Mesendoderm (in vitro differentiated cells): ENCODE data around the gene NMU.

Source experiments
- DNase-seq: peaks from one replicate; pipeline ENCODE4 v3.0.0; 2013
- H2AK5ac ChIP-seq: 2 replicates; pipeline ENCODE4 v1.6.1; 2013; ENCODE audit warnings: low read length, inconsistent platforms
- H2BK120ac ChIP-seq: 2 replicates; pipeline ENCODE4 v1.6.1; 2013; ENCODE audit warnings: low read depth, mild to moderate bottlenecking, low read length, moderate library complexity, mixed read lengths
- H2BK15ac ChIP-seq: replicated peaks from 2 replicates; pipeline ENCODE4 v1.6.1; 2013; ENCODE audit warnings: low read depth, mild to moderate bottlenecking, moderate library complexity
- H2BK5ac ChIP-seq: 2 replicates; pipeline ENCODE4 v1.6.1; 2013; ENCODE audit warnings: low read length, inconsistent platforms
- H3K18ac ChIP-seq: 2 replicates; pipeline ENCODE4 v1.6.1; 2013; ENCODE audit warnings: mild to moderate bottlenecking, low read length, mixed read lengths
- H3K23ac ChIP-seq: one replicate; pipeline ENCODE4 v1.6.1; 2013; ENCODE audit warnings: low read length
- H3K27ac ChIP-seq: 2 replicates; pipeline ENCODE4 v1.5.1; 2013; ENCODE audit warnings: low read depth, mild to moderate bottlenecking, inconsistent platforms, low read length, moderate library complexity
- H3K27me3 ChIP-seq: 2 replicates; pipeline ENCODE4 v1.6.1; 2013; ENCODE audit warnings: low read length, control low read depth, mild to moderate bottlenecking, inconsistent platforms; ENCODE audit not compliant: insufficient read depth, poor library complexity
- H3K36me3 ChIP-seq: 2 replicates; pipeline ENCODE4 v1.6.1; 2013; ENCODE audit warnings: low read length, inconsistent platforms; ENCODE audit not compliant: control insufficient read depth, insufficient read depth
- H3K4ac ChIP-seq: one replicate; pipeline ENCODE4 v1.6.1; 2013; ENCODE audit warnings: low read depth, mild to moderate bottlenecking, low read length, moderate library complexity
- H3K4me1 ChIP-seq: 2 replicates; pipeline ENCODE4 v1.6.1; 2013; ENCODE audit warnings: low read depth, low read length, inconsistent platforms; ENCODE audit not compliant: control insufficient read depth
- H3K4me2 ChIP-seq: 2 replicates; pipeline ENCODE4 v1.6.1; 2013; ENCODE audit warnings: low read length
- H3K4me3 ChIP-seq: 2 replicates; pipeline ENCODE4 v1.5.1; 2013; ENCODE audit warnings: mild to moderate bottlenecking, low read length
- H3K56ac ChIP-seq: one replicate; pipeline ENCODE4 v1.6.1; 2013; ENCODE audit warnings: low read length
- H3K79me1 ChIP-seq: 2 replicates; pipeline ENCODE4 v1.6.1; 2013; ENCODE audit warnings: low read length, inconsistent platforms
- H3K79me2 ChIP-seq: 2 replicates; pipeline ENCODE4 v1.6.1; 2013; ENCODE audit warnings: mild to moderate bottlenecking, low read length; ENCODE audit not compliant: control insufficient read depth, insufficient read depth
- H3K9ac ChIP-seq: 2 replicates; pipeline ENCODE4 v1.6.1; 2013; ENCODE audit warnings: low read length, inconsistent platforms
- H4K5ac ChIP-seq: one replicate; pipeline ENCODE4 v1.6.1; 2013; ENCODE audit warnings: low read length
- H4K8ac ChIP-seq: one replicate; pipeline ENCODE4 v1.6.1; 2013; ENCODE audit warnings: low read depth, mild to moderate bottlenecking, control low read depth, low read length, moderate library complexity
- WGBS: extraction: QIAGEN DNeasy Blood & Tissue Kit; methylation state at CpG from one replicate; pipeline ENCODE4 v1.1.7; 2013; ENCODE audit warnings: low lambda C conversion rate, missing lambda C conversion rate; ENCODE audit not compliant: insufficient coverage; ENCODE audit errors: extremely low coverage; 5-methylcytosine and 5-hydroxymethylcytosine counted together

Gene NMU

DNA sequence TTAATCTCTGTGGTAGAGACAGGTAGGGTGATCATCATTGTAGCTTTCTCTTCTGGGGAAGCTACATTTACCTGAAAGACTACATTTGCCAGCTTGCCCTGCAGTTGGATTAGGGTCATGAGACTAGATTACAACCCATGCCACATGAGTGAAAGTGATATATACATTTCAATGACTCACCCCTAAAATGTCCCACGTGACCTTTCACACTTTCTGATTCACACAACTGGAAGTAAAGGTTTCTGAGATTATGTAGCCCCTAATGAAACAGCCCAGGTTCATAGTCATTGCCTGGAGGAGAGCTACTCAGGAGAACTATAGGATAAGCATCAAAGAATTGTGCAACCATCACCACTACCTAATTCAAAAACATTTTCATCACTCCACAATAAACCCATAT, 61.8 kb downstream of the NMU start:
- Histone ChIP-seq H3K4me2 (no peak overlapping the region), H2BK5ac (no peak overlapping the region)
- WGBS, result no CpG with 5 or more reads among the region's 1 CpG

GRCh38 chr4:55571806-55572205, 64.3 kb downstream of the NMU start:
- Histone ChIP-seq H3K79me1 (no peaks in the 10 kb centered on the region), H2BK120ac (no peak overlapping the region), H2BK15ac (no peak overlapping the region), H3K36me3 (no peaks in the 10 kb centered on the region), H3K4me3 (no peak overlapping the region), H3K23ac (no peak overlapping the region), H2AK5ac (no peak overlapping the region), H3K56ac (no peak overlapping the region), H2BK5ac (no peak overlapping the region), H3K4ac (no peak overlapping the region), H3K27me3 (no peaks in the 10 kb centered on the region), H3K79me2 (no peaks in the 10 kb centered on the region), H3K18ac (no peak overlapping the region), H4K5ac (no peak overlapping the region), H3K4me1 (no peaks in the 10 kb centered on the region), H3K4me2 (no peak overlapping the region), H3K9ac (no peak overlapping the region), H4K8ac (no peak overlapping the region), H3K27ac (no peak overlapping the region)
- WGBS, result no CpG with 5 or more reads among the region's 3 CpGs
- no peak for DNase-seq

More for the DNA sequence above, 61.8 kb downstream of the NMU start:
- no peak overlapping the region for H3K27ac ChIP-seq
- H3K4me1 ChIP-seq, result no peaks in the 10 kb centered on the region
- no peak overlapping the region for H3K18ac ChIP-seq
- DNase-seq, result no peak
- no peak overlapping the region for H2BK15ac ChIP-seq
- H3K56ac ChIP-seq, result no peak overlapping the region
- no peaks in the 10 kb centered on the region for H3K36me3 ChIP-seq
- no peak overlapping the region for H2AK5ac ChIP-seq
- no peak overlapping the region for H3K4me3 ChIP-seq
- no peaks in the 10 kb centered on the region for H3K79me2 ChIP-seq
- H4K5ac ChIP-seq, result no peak overlapping the region
- H3K23ac ChIP-seq, result no peak overlapping the region
- H3K4ac ChIP-seq, result no peak overlapping the region
- H2BK120ac ChIP-seq, result no peak overlapping the region
- H3K27me3 ChIP-seq, result no peaks in the 10 kb centered on the region
- H3K9ac ChIP-seq, result no peak overlapping the region
- no peak overlapping the region for H4K8ac ChIP-seq
- H3K79me1 ChIP-seq, result no peaks in the 10 kb centered on the region

GRCh38 chr4:55568905-55569504, 67.1 kb downstream of the NMU start:
- H3K79me2 ChIP-seq, result no peaks in the 10 kb centered on the region
- no peak overlapping the region for H4K8ac ChIP-seq
- no peak overlapping the region for H3K4me2 ChIP-seq
- no peak overlapping the region for H3K4me3 ChIP-seq
- H2AK5ac ChIP-seq, result no peak overlapping the region
- WGBS, result no CpG with 5 or more reads among the region's 1 CpG
- H4K5ac ChIP-seq, result no peak overlapping the region
- no peak overlapping the region for H2BK15ac ChIP-seq
- no peak overlapping the region for H3K4ac ChIP-seq
- no peak for DNase-seq
- H3K56ac ChIP-seq, result no peak overlapping the region
- no peak overlapping the region for H3K23ac ChIP-seq
- H3K27ac ChIP-seq, result no peak overlapping the region
- H3K36me3 ChIP-seq, result no peaks in the 10 kb centered on the region
- H3K27me3 ChIP-seq, result no peaks in the 10 kb centered on the region
- no peaks in the 10 kb centered on the region for H3K79me1 ChIP-seq
- no peaks in the 10 kb centered on the region for H3K4me1 ChIP-seq
- no peak overlapping the region for H2BK5ac ChIP-seq
- H3K18ac ChIP-seq, result no peak overlapping the region
- no peak overlapping the region for H3K9ac ChIP-seq
- no peak overlapping the region for H2BK120ac ChIP-seq

DNA sequence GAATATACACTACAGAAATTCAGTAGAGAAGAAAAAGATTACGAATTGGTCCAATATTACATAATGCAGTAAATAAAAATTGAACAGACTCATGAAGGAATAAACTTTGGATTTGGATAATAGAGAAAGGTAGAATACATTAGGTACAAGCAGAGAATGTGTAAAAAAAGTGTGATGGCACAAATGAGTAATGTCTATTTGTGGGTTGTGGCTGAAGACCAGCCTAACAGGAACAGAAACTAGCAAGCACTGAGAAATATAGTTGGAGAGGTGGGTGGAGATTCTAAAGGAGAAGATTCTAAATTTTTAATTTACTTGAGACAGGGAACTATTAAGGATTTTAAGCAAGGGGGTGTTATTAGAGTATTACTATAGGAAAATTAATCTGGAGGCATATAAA, 74.2 kb downstream of the NMU start:
- Histone ChIP-seq H3K9ac (no peak overlapping the region), H3K4me2 (no peak overlapping the region), H3K23ac (no peak overlapping the region), H3K36me3 (no peaks in the 10 kb centered on the region), H3K79me2 (no peaks in the 10 kb centered on the region), H3K4me1 (no peaks in the 10 kb centered on the region), H3K27me3 (no peaks in the 10 kb centered on the region), H2BK5ac (no peak overlapping the region), H3K79me1 (no peaks in the 10 kb centered on the region), H3K4ac (no peak overlapping the region), H3K27ac (no peak overlapping the region), H4K5ac (no peak overlapping the region), H2BK120ac (no peak overlapping the region), H4K8ac (no peak overlapping the region), H3K4me3 (no peak overlapping the region), H2AK5ac (no peak overlapping the region), H2BK15ac (no peak overlapping the region), H3K18ac (no peak overlapping the region), H3K56ac (no peak overlapping the region)
- no CpG with 5 or more reads among the region's 1 CpG for WGBS
- no peak for DNase-seq

GRCh38 chr4:55560096-55560495, 76.0 kb downstream of the NMU start:
- no peak overlapping the region for H4K8ac ChIP-seq
- H3K79me1 ChIP-seq, result no peaks in the 10 kb centered on the region
- no peaks in the 10 kb centered on the region for H3K27me3 ChIP-seq
- no peak overlapping the region for H3K4me3 ChIP-seq
- no peak overlapping the region for H2BK120ac ChIP-seq
- H3K23ac ChIP-seq, result no peak overlapping the region
- H3K79me2 ChIP-seq, result no peaks in the 10 kb centered on the region
- H3K18ac ChIP-seq, result no peak overlapping the region
- H2AK5ac ChIP-seq, result no peak overlapping the region
- no peak overlapping the region for H3K4ac ChIP-seq
- no peak overlapping the region for H2BK5ac ChIP-seq
- no peak overlapping the region for H3K9ac ChIP-seq
- no peaks in the 10 kb centered on the region for H3K4me1 ChIP-seq
- no peak overlapping the region for H2BK15ac ChIP-seq
- H3K36me3 ChIP-seq, result no peaks in the 10 kb centered on the region
- DNase-seq, result no peak
- H4K5ac ChIP-seq, result no peak overlapping the region
- H3K4me2 ChIP-seq, result no peak overlapping the region
- H3K56ac ChIP-seq, result no peak overlapping the region
- no peak overlapping the region for H3K27ac ChIP-seq
- no CpG with 5 or more reads among the region's 3 CpGs for WGBS

- peak; percentile 21 for DNase-seq
- Histone ChIP-seq H2AK5ac (no peak overlapping the region), H2BK15ac (no peak overlapping the region), H3K4me3 (no peak overlapping the region), H2BK120ac (no peak overlapping the region), H4K8ac (no peak overlapping the region), H3K18ac (no peak overlapping the region), H3K4ac (no peak overlapping the region), H2BK5ac (no peak overlapping the region), H3K4me1 (no peaks in the 10 kb centered on the region), H3K36me3 (no peaks in the 10 kb centered on the region), H3K79me1 (no peaks in the 10 kb centered on the region), H3K9ac (no peak overlapping the region), H3K27me3 (no peaks in the 10 kb centered on the region), H3K27ac (no peak overlapping the region), H3K79me2 (no peaks in the 10 kb centered on the region), H3K56ac (no peak overlapping the region), H3K23ac (no peak overlapping the region), H3K4me2 (no peak overlapping the region), H4K5ac (no peak overlapping the region)
- no CpG with 5 or more reads among the region's 2 CpGs for WGBS
These were observed 81.6 kb downstream of the NMU start for GRCh38 chr4:55554453-55555030.
